B cell (primary cell): Measurements from ENCODE around the gene TULP3.

Experiments used
- EZH2 ChIP-seq: IDR thresholded peaks from 2 replicates; pipeline ENCODE4 v1.6.1; 2012; ENCODE audit warnings: borderline replicate concordance, low read depth, mild to moderate bottlenecking, moderate library complexity, low read length; ENCODE audit not compliant: insufficient read depth, poor library complexity, severe bottlenecking
- TF ChIP-seq, protein P1 (sequence below): fragments of 200-600 bp; IDR thresholded peaks from one replicate; pipeline ENCODE4 v1.8.0; 2022; ENCODE audit warnings: antibody characterized with exemption, mild to moderate bottlenecking

- TF ChIP-seq, protein P1, sequence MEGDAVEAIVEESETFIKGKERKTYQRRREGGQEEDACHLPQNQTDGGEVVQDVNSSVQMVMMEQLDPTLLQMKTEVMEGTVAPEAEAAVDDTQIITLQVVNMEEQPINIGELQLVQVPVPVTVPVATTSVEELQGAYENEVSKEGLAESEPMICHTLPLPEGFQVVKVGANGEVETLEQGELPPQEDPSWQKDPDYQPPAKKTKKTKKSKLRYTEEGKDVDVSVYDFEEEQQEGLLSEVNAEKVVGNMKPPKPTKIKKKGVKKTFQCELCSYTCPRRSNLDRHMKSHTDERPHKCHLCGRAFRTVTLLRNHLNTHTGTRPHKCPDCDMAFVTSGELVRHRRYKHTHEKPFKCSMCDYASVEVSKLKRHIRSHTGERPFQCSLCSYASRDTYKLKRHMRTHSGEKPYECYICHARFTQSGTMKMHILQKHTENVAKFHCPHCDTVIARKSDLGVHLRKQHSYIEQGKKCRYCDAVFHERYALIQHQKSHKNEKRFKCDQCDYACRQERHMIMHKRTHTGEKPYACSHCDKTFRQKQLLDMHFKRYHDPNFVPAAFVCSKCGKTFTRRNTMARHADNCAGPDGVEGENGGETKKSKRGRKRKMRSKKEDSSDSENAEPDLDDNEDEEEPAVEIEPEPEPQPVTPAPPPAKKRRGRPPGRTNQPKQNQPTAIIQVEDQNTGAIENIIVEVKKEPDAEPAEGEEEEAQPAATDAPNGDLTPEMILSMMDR, result no peak
- no peak for TF ChIP-seq EZH2
These were observed 4.4 kb downstream of the TULP3 start for GRCh38 chr12:2895051-2895451.
